Measurements from ENCODE around the gene TRPM4.

TRPM4 gene

DNA sequence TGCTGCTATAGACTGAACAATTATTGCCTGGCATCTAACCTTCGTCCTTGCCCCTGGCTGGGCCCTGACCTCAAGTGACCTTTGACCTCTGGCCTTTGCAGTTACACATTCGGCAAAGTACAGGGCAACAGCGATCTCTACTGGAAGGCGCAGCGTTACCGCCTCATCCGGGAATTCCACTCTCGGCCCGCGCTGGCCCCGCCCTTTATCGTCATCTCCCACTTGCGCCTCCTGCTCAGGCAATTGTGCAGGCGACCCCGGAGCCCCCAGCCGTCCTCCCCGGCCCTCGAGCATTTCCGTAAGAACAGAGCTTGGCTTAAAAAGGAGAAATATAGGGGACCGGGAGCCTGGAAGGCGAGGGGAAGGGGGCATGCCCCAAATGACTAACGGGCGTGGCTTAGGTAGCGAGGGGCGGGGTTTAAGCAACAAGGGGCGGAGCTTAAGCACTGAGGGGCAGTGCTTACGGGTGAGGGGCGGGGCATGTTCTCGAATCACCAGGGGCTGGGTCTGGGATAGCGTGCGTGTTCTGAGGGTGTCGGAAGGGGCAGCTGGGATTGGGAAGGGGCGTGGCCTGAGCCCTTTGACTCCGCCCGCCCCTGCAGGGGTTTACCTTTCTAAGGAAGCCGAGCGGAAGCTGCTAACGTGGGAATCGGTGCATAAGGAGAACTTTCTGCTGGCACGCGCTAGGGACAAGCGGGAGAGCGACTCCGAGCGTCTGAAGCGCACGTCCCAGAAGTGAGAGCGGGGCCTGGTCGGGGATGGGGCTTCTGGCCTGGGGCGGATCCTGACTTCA, 52.7 kb downstream of the TRPM4 start:
- no peaks in the 10 kb centered on the region for H3K27me3 ChIP-seq (replicated peaks; ENCODE audit: control insufficient read depth, insufficient read depth, low read length, poor library complexity, severe bottlenecking)
- peak; percentile 11 to 28 (median 16) for DNase-seq
- H3K36me3 ChIP-seq (ENCODE audit: control insufficient read depth, insufficient read depth, low read length), result no peaks in the 10 kb centered on the region
- no peaks in the 10 kb centered on the region for H3K9me3 ChIP-seq (ENCODE audit: control insufficient read depth, low read length)
- H3K4me1 ChIP-seq (ENCODE audit: control insufficient read depth, insufficient read depth, low read length, poor library complexity, severe bottlenecking), result peaks cover 3% of the 10 kb centered on the region
- H3K4me3 ChIP-seq (ENCODE audit: insufficient read depth, low read depth, low read length, poor library complexity, severe bottlenecking), result no peak overlapping the region
- H3K27ac ChIP-seq (ENCODE audit: insufficient read depth, low read length, poor library complexity, severe bottlenecking), result no peak overlapping the region

- Histone ChIP-seq H3K9me3 (ENCODE audit: control insufficient read depth, low read length) (no peaks in the 10 kb centered on the region), H3K36me3 (ENCODE audit: control insufficient read depth, insufficient read depth, low read length) (no peaks in the 10 kb centered on the region), H3K27ac (ENCODE audit: insufficient read depth, low read length, poor library complexity, severe bottlenecking) (no peak overlapping the region), H3K27me3 (replicated peaks; ENCODE audit: control insufficient read depth, insufficient read depth, low read length, poor library complexity, severe bottlenecking) (no peaks in the 10 kb centered on the region), H3K4me1 (ENCODE audit: control insufficient read depth, insufficient read depth, low read length, poor library complexity, severe bottlenecking) (peaks cover 3% of the 10 kb centered on the region), H3K4me3 (ENCODE audit: insufficient read depth, low read depth, low read length, poor library complexity, severe bottlenecking) (no peak overlapping the region)
- DNase-seq, result no peak
Observed at GRCh38 chr19:49210901-49211451, 53.4 kb downstream of the TRPM4 start.

DNA sequence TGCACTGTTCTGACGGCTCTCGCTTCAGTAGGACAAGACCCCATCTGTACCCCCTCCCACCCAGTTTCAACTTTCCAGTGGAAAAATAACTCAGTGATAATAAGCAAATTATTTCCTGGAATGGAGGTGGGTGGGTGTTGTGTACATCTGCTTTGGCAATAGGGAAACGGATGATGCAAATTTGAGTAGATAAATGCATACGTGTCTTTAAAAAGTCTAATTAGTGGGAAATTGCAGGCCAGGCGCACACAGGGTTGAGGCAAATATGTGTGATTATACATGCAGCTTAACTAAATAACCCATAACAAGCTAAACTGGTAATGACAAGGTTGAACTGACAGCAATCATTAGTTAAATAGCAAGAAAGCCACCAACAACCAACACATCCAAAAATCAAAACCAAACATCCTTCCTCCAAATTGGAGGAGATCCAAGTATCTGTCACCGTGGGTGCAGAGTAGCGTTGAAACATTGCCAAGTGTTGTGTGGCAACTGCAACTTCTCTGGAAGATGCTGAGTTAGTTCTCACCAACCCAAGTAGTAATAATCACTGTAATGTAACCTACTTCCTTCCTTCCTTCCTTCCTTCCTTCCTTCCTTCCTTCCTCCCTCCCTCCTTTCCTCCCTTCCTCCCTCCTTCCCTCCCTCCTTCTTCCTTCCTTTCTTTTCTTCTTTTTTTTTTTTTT, 54.6 kb downstream of the TRPM4 start:
- Histone ChIP-seq H3K4me3 (ENCODE audit: insufficient read depth, low read depth, low read length, poor library complexity, severe bottlenecking) (no peak overlapping the region), H3K4me1 (ENCODE audit: control insufficient read depth, insufficient read depth, low read length, poor library complexity, severe bottlenecking) (peaks cover 3% of the 10 kb centered on the region), H3K27ac (ENCODE audit: insufficient read depth, low read length, poor library complexity, severe bottlenecking) (no peak overlapping the region), H3K9me3 (ENCODE audit: control insufficient read depth, low read length) (no peaks in the 10 kb centered on the region), H3K36me3 (ENCODE audit: control insufficient read depth, insufficient read depth, low read length) (no peaks in the 10 kb centered on the region), H3K27me3 (replicated peaks; ENCODE audit: control insufficient read depth, insufficient read depth, low read length, poor library complexity, severe bottlenecking) (no peaks in the 10 kb centered on the region)
- DNase-seq, result no peak

- Histone ChIP-seq H3K27me3 (replicated peaks; ENCODE audit: control insufficient read depth, insufficient read depth, low read length, poor library complexity, severe bottlenecking) (no peaks in the 10 kb centered on the region), H3K36me3 (ENCODE audit: control insufficient read depth, insufficient read depth, low read length) (no peaks in the 10 kb centered on the region), H3K9me3 (ENCODE audit: control insufficient read depth, low read length) (no peaks in the 10 kb centered on the region), H3K4me3 (ENCODE audit: insufficient read depth, low read depth, low read length, poor library complexity, severe bottlenecking) (no peak overlapping the region), H3K4me1 (ENCODE audit: control insufficient read depth, insufficient read depth, low read length, poor library complexity, severe bottlenecking) (peaks cover 3% of the 10 kb centered on the region), H3K27ac (ENCODE audit: insufficient read depth, low read length, poor library complexity, severe bottlenecking) (no peak overlapping the region)
- DNase-seq, result no peak
Observed at GRCh38 chr19:49213791-49214190, 56.2 kb downstream of the TRPM4 start.

DNA sequence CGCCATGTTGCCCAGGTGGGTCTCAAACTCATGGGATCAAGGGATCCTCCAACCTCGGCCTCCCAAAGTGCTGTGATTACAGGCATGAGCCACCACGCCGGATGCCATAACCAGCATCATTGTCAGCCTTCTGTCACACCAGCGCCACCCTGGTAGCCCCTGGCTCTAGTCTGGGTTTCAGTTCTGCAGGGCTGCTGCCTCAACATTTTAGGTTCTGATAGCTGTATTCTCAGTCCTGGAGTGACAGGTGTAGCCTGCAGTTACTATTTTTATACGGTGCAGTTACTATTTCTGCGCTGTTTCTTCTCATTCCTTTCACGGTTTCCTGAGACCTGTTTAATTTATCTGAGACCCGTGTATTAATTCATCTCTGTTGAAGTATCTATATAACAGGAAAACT, 57.1 kb downstream of the TRPM4 start:
- Histone ChIP-seq H3K36me3 (ENCODE audit: control insufficient read depth, insufficient read depth, low read length) (no peaks in the 10 kb centered on the region), H3K27me3 (replicated peaks; ENCODE audit: control insufficient read depth, insufficient read depth, low read length, poor library complexity, severe bottlenecking) (no peaks in the 10 kb centered on the region), H3K4me3 (ENCODE audit: insufficient read depth, low read depth, low read length, poor library complexity, severe bottlenecking) (no peak overlapping the region), H3K9me3 (ENCODE audit: control insufficient read depth, low read length) (no peaks in the 10 kb centered on the region), H3K4me1 (ENCODE audit: control insufficient read depth, insufficient read depth, low read length, poor library complexity, severe bottlenecking) (peaks cover 3% of the 10 kb centered on the region), H3K27ac (ENCODE audit: insufficient read depth, low read length, poor library complexity, severe bottlenecking) (no peak overlapping the region)
- no peak for DNase-seq

DNA sequence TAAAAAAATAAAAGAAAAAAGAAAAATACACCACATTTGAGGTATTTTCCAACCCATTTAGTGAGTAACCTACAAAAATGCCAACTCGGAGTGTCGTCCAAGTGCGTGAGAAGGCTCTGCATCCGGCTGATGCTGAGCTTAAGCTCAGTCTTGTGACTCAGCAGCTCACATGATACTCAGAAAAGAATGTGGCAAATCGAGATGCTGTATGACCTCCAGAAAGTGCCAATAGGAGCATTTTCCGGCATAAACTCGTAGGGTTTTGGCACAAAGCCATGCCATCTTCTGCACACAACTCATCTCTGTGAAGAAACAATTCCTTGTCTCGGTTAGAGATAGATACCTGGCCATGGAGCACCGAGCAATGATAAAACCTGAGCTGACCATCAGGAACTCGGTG, 58.5 kb downstream of the TRPM4 start:
- no peak overlapping the region for H3K4me3 ChIP-seq (ENCODE audit: insufficient read depth, low read depth, low read length, poor library complexity, severe bottlenecking)
- H3K27ac ChIP-seq (ENCODE audit: insufficient read depth, low read length, poor library complexity, severe bottlenecking), result no peak overlapping the region
- H3K9me3 ChIP-seq (ENCODE audit: control insufficient read depth, low read length), result no peaks in the 10 kb centered on the region
- DNase-seq, result no peak
- H3K36me3 ChIP-seq (ENCODE audit: control insufficient read depth, insufficient read depth, low read length), result no peaks in the 10 kb centered on the region
- no peaks in the 10 kb centered on the region for H3K27me3 ChIP-seq (replicated peaks; ENCODE audit: control insufficient read depth, insufficient read depth, low read length, poor library complexity, severe bottlenecking)
- H3K4me1 ChIP-seq (ENCODE audit: control insufficient read depth, insufficient read depth, low read length, poor library complexity, severe bottlenecking), result peaks cover 3% of the 10 kb centered on the region

- DNase-seq, result no peak
- Histone ChIP-seq H3K27me3 (replicated peaks; ENCODE audit: control insufficient read depth, insufficient read depth, low read length, poor library complexity, severe bottlenecking) (no peaks in the 10 kb centered on the region), H3K36me3 (ENCODE audit: control insufficient read depth, insufficient read depth, low read length) (no peaks in the 10 kb centered on the region), H3K4me3 (ENCODE audit: insufficient read depth, low read depth, low read length, poor library complexity, severe bottlenecking) (no peak overlapping the region), H3K27ac (ENCODE audit: insufficient read depth, low read length, poor library complexity, severe bottlenecking) (no peak overlapping the region), H3K4me1 (ENCODE audit: control insufficient read depth, insufficient read depth, low read length, poor library complexity, severe bottlenecking) (no peaks in the 10 kb centered on the region), H3K9me3 (ENCODE audit: control insufficient read depth, low read length) (no peaks in the 10 kb centered on the region)
Observed at GRCh38 chr19:49217382-49217781, 59.8 kb downstream of the TRPM4 start.

- Histone ChIP-seq H3K36me3 (ENCODE audit: control insufficient read depth, insufficient read depth, low read length) (no peaks in the 10 kb centered on the region), H3K27me3 (replicated peaks; ENCODE audit: control insufficient read depth, insufficient read depth, low read length, poor library complexity, severe bottlenecking) (no peaks in the 10 kb centered on the region), H3K4me3 (ENCODE audit: insufficient read depth, low read depth, low read length, poor library complexity, severe bottlenecking) (no peak overlapping the region), H3K4me1 (ENCODE audit: control insufficient read depth, insufficient read depth, low read length, poor library complexity, severe bottlenecking) (no peaks in the 10 kb centered on the region), H3K9me3 (ENCODE audit: control insufficient read depth, low read length) (no peaks in the 10 kb centered on the region), H3K27ac (ENCODE audit: insufficient read depth, low read length, poor library complexity, severe bottlenecking) (no peak overlapping the region)
- DNase-seq, result no peak
Observed at GRCh38 chr19:49222011-49222410, 64.4 kb downstream of the TRPM4 start.

DNA sequence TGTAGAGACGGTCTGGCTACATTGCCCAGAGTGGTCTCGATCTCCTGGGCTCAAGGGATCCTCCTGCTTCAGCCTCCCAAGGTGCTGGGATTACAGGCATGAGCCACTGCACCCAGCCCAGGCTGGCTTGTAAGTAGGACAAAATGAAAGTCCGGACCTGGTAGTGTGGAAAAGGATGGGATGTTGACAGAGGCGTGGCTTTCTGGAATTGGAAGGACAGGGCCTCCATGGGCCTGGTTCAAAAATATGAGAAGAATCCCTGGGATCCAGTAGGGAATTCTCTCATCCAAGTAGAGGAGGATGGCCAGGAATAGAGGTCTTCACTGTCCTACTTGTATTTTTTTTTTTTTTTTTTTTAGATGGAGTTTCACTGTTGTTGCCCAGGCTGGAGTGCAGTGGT, 64.9 kb downstream of the TRPM4 start:
- no peaks in the 10 kb centered on the region for H3K36me3 ChIP-seq (ENCODE audit: control insufficient read depth, insufficient read depth, low read length)
- DNase-seq, result no peak
- no peaks in the 10 kb centered on the region for H3K4me1 ChIP-seq (ENCODE audit: control insufficient read depth, insufficient read depth, low read length, poor library complexity, severe bottlenecking)
- no peaks in the 10 kb centered on the region for H3K9me3 ChIP-seq (ENCODE audit: control insufficient read depth, low read length)
- no peaks in the 10 kb centered on the region for H3K27me3 ChIP-seq (replicated peaks; ENCODE audit: control insufficient read depth, insufficient read depth, low read length, poor library complexity, severe bottlenecking)
- H3K27ac ChIP-seq (ENCODE audit: insufficient read depth, low read length, poor library complexity, severe bottlenecking), result no peak overlapping the region
- no peak overlapping the region for H3K4me3 ChIP-seq (ENCODE audit: insufficient read depth, low read depth, low read length, poor library complexity, severe bottlenecking)

GRCh38 chr19:49223472-49223871, 65.9 kb downstream of the TRPM4 start:
- no peaks in the 10 kb centered on the region for H3K27me3 ChIP-seq (replicated peaks; ENCODE audit: control insufficient read depth, insufficient read depth, low read length, poor library complexity, severe bottlenecking)
- no peak overlapping the region for H3K4me3 ChIP-seq (ENCODE audit: insufficient read depth, low read depth, low read length, poor library complexity, severe bottlenecking)
- no peak for DNase-seq
- H3K27ac ChIP-seq (ENCODE audit: insufficient read depth, low read length, poor library complexity, severe bottlenecking), result no peak overlapping the region
- H3K4me1 ChIP-seq (ENCODE audit: control insufficient read depth, insufficient read depth, low read length, poor library complexity, severe bottlenecking), result no peaks in the 10 kb centered on the region
- H3K9me3 ChIP-seq (ENCODE audit: control insufficient read depth, low read length), result no peaks in the 10 kb centered on the region
- no peaks in the 10 kb centered on the region for H3K36me3 ChIP-seq (ENCODE audit: control insufficient read depth, insufficient read depth, low read length)
